Activated B cell treated with CpG ODN at 0.5 μM for 24 hours (primary cell): Measurements from ENCODE around the gene SUCLA2. TPM values are rescaled to one million over a fixed set of nuclear protein-coding genes. Genes with fewer than 3 reads are reported as not detected.
A peak's percentile ranks its signal among the peaks of the same experiment; 100 is the strongest.

Experiments
- ATAC-seq: fragments of 200-7000 bp; cut with Tn5 transposase; one replicate; pipeline ENCODE4 v1.10.0; 2021; ENCODE audit warnings: low read depth, mild to moderate bottlenecking, moderate library complexity
- CTCF ChIA-PET: fragments of 350-600 bp; sonication (Branson Sonifier 250); formaldehyde crosslinking; loops from one replicate; lab custom pipeline; 2021; ENCODE audit warnings: antibody characterized with exemption; lab: Charles Lee
- POLR2A ChIA-PET: fragments of 350-600 bp; sonication (Branson Sonifier 250); formaldehyde crosslinking; loops from one replicate; lab custom pipeline; 2021; ENCODE audit warnings: antibody characterized with exemption; lab: Charles Lee
- DNase-seq: peaks from one replicate; pipeline ENCODE4 v3.0.0; 2022
- H3K27ac Mint-ChIP-seq: one replicate; pipeline ENCODE4 v1.8.0; 2020; ENCODE audit warnings: mixed read lengths
- H3K27me3 Mint-ChIP-seq: one replicate; pipeline ENCODE4 v1.8.0; 2021; ENCODE audit warnings: mixed read lengths
- H3K36me3 Mint-ChIP-seq: one replicate; pipeline ENCODE4 v1.8.0; 2021; ENCODE audit warnings: low read depth, mixed read lengths
- H3K4me1 Mint-ChIP-seq: one replicate; pipeline ENCODE4 v1.8.0; 2021; ENCODE audit warnings: mixed read lengths
- H3K4me3 Mint-ChIP-seq: one replicate; pipeline ENCODE4 v1.8.0; 2020; ENCODE audit warnings: mild to moderate bottlenecking, mixed read lengths
- H3K9me3 Mint-ChIP-seq: one replicate; pipeline ENCODE4 v1.8.0; 2020; ENCODE audit warnings: mixed read lengths
- intact Hi-C: fragments of 100-400 bp; cut with micrococcal nuclease; formaldehyde crosslinking; loops from one replicate; pipeline ENCODE4 v1.15.1; 2024
- total RNA-seq: library from RNA; stranded (reverse); gene quantifications from 2 replicates; pipeline ENCODE4 v1.2.3, GENCODE V29; 2022
- TF ChIP-seq, protein P1 (sequence below): fragments of 200-600 bp; IDR thresholded peaks from one replicate; pipeline ENCODE4 v1.8.0; 2022; ENCODE audit warnings: antibody characterized with exemption, mild to moderate bottlenecking

The SUCLA2 gene
- total RNA-seq, 1 donor from 2014 or later, result 35.8 TPM

DNA sequence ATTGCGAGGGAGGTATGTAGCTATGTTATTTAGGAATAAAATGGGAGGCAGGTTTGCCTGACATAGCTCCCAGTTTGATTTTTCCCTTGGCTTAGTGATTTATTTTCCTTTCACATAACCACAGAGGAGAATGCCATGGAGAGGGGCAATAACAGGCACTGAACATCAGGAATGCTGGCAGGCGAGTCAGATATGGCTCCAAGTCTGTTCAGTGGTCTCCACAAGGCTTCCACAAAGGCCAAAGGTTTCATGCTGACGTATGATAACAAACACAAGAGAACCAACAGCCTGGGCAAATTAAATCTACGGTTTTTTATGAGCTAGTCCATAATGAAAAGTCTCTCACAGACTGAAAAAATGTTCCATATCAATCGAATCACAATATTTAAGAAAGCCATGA, 66.7 kb downstream of the SUCLA2 start:
- Mint-ChIP-seq H3K4me1 (no peaks in the 10 kb centered on the region), H3K36me3 (peaks cover 18% of the 10 kb centered on the region), H3K4me3 (no peak overlapping the region), H3K9me3 (peaks cover 5% of the 10 kb centered on the region), H3K27ac (no peak overlapping the region), H3K27me3 (no peaks in the 10 kb centered on the region)
- TF ChIP-seq, protein P1, sequence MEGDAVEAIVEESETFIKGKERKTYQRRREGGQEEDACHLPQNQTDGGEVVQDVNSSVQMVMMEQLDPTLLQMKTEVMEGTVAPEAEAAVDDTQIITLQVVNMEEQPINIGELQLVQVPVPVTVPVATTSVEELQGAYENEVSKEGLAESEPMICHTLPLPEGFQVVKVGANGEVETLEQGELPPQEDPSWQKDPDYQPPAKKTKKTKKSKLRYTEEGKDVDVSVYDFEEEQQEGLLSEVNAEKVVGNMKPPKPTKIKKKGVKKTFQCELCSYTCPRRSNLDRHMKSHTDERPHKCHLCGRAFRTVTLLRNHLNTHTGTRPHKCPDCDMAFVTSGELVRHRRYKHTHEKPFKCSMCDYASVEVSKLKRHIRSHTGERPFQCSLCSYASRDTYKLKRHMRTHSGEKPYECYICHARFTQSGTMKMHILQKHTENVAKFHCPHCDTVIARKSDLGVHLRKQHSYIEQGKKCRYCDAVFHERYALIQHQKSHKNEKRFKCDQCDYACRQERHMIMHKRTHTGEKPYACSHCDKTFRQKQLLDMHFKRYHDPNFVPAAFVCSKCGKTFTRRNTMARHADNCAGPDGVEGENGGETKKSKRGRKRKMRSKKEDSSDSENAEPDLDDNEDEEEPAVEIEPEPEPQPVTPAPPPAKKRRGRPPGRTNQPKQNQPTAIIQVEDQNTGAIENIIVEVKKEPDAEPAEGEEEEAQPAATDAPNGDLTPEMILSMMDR, result no peak
- ChIA-PET CTCF (interaction anchor here (0.9 kb wide), 1 partner anchor 972 kb away, joined by 3 read pairs; no protein-coding TSS in a partner anchor), POLR2A (no interaction called here)
- intact Hi-C loops, result no loop called here
- ATAC-seq (no peak), DNase-seq (no peak)

DNA sequence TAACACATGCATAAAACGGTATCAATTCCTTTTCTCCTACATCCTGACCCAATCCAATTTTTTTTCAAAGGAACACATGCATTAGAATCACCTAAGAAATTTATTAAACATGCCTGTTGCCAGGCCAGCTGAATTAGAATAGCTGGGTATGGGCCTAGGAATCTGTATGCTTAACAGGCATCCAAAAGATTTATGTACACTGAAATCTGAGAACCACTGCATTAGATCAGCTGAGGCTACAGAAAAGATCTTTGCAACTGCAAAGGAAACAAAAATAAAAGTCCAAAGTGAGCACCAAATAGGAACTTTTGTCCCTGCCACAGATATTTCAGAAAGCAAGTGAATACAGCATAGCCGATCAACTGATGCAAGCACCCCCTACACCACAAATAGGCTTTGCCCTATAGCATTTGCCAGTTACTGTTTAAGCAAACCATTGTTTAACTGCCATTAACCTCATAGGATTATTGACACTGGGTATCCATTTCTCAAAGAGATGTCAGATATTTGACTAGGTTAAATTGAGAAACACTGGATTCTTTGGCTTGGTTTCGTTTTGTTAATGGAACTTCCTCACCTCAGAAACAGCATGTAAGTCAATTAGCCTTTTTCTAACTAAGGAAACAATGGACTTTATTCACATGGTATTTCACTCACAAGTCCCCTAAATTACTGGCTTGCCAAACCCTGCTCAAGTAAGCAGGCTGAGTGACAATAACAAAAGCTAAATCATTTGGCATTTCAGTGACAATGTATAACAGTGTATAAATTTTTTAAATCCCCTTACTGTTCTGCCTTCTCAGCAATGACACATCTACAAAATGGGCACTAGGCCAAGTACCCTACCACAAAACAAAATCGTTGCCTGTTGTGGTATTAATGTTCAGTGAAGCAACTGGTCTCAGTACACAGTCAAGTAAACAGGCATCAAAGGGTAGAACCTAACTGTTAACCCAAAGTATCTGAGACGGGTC, 67.8 kb downstream of the SUCLA2 start:
- ATAC-seq, result no peak
- ChIA-PET CTCF (no interaction called here), POLR2A (no interaction called here)
- no peak overlapping the region for H3K4me3 Mint-ChIP-seq
- H3K27me3 Mint-ChIP-seq, result no peaks in the 10 kb centered on the region
- H3K27ac Mint-ChIP-seq, result no peak overlapping the region
- DNase-seq, result no peak
- no peaks in the 10 kb centered on the region for H3K4me1 Mint-ChIP-seq
- peaks cover 12% of the 10 kb centered on the region for H3K36me3 Mint-ChIP-seq
- intact Hi-C loops, result no loop called here
- TF ChIP-seq, protein P1, result no peak
- peaks cover 5% of the 10 kb centered on the region for H3K9me3 Mint-ChIP-seq

DNA sequence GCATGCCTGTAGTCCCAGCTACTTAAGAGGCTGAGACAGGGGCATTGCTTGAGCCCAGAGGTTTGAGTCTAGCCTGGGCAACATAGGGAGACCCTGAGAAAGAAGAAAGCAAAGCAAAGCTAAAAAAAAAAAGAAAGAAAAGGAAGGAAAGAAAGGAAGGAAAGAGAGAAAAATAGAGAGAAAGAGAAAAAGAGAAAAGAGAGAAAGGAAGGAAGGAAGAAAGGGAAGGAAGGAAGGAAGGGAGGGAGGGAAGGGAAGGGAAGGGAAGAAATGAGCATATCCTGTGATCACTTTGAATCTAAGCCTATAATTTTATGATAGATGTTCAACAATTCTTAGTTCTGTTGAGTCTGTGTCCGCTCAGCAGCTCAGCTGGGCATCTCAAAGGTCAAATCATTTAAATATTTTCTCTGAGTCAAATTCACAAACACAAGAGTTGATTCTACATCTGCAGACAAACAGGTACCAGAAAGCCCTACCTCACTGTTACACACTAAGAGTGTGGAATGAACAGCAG, 70.4 kb downstream of the SUCLA2 start:
- no peak overlapping the region for H3K27ac Mint-ChIP-seq
- peaks cover under 1% of the 10 kb centered on the region for H3K9me3 Mint-ChIP-seq
- ATAC-seq, result no peak
- no peak overlapping the region for H3K4me3 Mint-ChIP-seq
- DNase-seq, result no peak
- POLR2A ChIA-PET, result no interaction called here
- CTCF ChIA-PET, result no interaction called here
- intact Hi-C loops, result no loop called here
- no peaks in the 10 kb centered on the region for H3K4me1 Mint-ChIP-seq
- TF ChIP-seq, protein P1, result no peak
- no peaks in the 10 kb centered on the region for H3K36me3 Mint-ChIP-seq
- H3K27me3 Mint-ChIP-seq, result no peaks in the 10 kb centered on the region

DNA sequence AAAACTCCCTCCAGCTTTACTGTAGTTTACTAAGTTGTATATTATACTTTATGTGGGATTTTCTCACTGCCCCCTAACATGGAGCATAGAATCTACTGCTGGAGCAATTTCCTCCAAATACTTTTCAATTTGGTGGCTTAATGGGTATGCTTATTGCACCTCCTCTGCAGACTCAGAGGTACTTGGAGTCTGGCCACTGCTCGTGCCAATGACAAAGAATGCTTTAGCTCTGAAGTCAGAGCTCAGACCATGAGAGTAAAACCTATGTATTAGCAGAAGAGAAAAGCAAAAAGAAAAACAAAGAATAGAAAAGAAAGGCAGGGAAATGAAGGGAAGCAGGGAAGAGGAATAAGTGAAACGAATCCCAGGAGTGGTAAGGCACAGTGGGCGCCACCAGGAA, 71.9 kb downstream of the SUCLA2 start:
- TF ChIP-seq, protein P1, result no peak
- H3K4me3 Mint-ChIP-seq, result no peak overlapping the region
- no peaks in the 10 kb centered on the region for H3K27me3 Mint-ChIP-seq
- intact Hi-C loops, result no loop called here
- H3K36me3 Mint-ChIP-seq, result no peaks in the 10 kb centered on the region
- ChIA-PET CTCF (no interaction called here), POLR2A (no interaction called here)
- no peaks in the 10 kb centered on the region for H3K9me3 Mint-ChIP-seq
- no peak for ATAC-seq
- no peaks in the 10 kb centered on the region for H3K4me1 Mint-ChIP-seq
- no peak for DNase-seq
- no peak overlapping the region for H3K27ac Mint-ChIP-seq

DNA sequence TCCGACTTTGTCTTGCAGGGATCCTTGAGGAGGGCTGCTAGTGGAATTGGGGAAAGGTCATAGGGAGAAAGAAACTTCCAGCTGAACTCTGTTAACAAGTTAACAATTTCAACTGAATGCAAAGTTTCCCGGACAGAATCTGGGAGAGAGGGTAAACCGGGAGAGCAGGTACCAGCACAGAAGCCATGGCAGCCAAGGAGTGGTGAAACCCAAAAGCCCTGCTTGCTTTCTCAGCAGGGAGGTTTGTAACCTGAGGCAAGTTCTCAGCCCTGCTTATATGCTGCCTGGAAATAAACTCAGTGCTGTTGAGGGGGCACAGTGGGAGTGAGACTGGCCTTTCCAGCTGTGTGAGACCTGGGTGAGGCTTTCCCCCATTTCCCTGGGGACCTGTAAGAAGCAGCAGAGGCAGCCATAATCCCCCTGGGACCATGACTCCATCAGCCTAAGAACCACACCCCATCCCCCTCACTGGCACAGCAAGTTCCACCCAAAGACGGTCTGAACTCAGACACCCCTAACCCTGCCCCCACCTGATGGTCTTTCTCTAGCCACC, 84.0 kb downstream of the SUCLA2 start:
- Mint-ChIP-seq H3K27me3 (no peaks in the 10 kb centered on the region), H3K4me1 (peaks cover 14% of the 10 kb centered on the region), H3K9me3 (peaks cover 15% of the 10 kb centered on the region), H3K36me3 (peaks cover 15% of the 10 kb centered on the region), H3K27ac (no peak overlapping the region), H3K4me3 (no peak overlapping the region)
- peak; percentile 47 for ATAC-seq
- intact Hi-C loops, result no loop called here
- ChIA-PET POLR2A (no interaction called here), CTCF (no interaction called here)
- no peak for DNase-seq
- TF ChIP-seq, protein P1, result no peak
